Measurements from ENCODE around the gene BBLN.
A peak's percentile ranks its signal among the peaks of the same experiment; 100 is the strongest.
"Not testable (repeated sequence)": the region's sequence is repeated elsewhere in the genome, so short reads cannot be mapped to it uniquely, and the experiment has no call there.

BBLN gene, protein sequence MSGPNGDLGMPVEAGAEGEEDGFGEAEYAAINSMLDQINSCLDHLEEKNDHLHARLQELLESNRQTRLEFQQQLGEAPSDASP

DNA sequence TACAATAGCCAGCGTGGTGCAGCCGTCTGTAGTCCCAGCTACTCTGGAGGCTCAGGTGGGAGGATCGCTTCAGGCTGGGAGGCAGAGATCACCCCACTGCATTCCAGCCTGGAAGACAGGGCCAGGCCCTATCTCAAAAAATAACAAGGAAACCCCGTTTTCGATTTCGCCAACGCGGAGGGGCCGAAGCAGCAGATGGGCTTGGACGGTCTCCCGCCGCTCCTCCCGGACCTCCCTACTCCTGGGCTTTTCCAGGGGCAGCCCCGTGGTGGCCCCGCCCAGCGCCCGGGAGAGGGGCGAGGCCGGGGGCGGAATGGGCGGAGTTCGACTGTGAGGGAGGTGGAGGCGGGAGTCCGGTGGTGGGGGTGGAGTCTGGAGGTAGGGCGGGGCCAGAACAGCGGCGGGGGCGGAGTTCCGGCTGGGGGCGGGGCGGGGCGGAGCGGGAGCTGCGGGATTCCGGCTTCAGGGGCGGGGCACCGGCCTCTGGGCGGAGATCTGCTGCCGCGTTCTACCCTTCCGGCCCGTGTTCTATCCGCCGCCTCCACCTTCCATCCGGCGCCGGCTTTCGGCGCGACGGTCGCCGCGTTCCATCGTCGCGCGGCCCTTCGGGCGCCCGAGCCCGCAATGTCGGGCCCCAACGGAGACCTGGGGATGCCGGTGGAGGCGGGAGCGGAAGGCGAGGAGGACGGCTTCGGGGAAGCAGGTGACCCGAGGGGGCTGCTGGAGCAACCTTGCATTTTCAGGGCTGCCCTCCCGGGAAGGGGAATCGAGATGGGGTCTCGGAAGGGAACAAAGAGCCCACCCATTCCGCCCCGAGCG lies at the start of gene BBLN:
TSS of gene BBLN (plus strand) at position 482 of the 819 bp plus-strand sequence. CDS start at position 625, 143 bp downstream.
- peak; percentile 84 to 92 (median 90) for DNase-seq

DNA sequence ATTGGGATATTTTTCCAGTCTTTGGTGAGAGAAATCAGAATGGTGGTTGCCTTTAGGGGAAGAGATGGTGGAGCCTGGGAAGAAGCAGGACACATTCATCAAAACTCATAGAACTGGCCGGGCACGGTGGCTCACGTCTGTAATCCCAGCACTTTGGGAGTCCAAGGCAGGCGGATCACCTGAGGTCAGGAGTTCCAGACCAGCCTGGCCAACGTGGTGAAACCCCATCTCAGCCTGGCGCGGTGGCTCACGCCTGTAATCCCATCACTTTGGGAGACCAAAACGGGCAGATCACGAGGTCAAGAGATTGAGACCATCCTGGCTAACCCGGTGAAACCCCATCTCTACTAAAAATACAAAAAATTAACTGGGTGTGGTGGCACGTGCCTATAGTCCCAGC lies 48.3 kb upstream of the BBLN start:
- DNase-seq = not testable (repeated sequence)

DNA sequence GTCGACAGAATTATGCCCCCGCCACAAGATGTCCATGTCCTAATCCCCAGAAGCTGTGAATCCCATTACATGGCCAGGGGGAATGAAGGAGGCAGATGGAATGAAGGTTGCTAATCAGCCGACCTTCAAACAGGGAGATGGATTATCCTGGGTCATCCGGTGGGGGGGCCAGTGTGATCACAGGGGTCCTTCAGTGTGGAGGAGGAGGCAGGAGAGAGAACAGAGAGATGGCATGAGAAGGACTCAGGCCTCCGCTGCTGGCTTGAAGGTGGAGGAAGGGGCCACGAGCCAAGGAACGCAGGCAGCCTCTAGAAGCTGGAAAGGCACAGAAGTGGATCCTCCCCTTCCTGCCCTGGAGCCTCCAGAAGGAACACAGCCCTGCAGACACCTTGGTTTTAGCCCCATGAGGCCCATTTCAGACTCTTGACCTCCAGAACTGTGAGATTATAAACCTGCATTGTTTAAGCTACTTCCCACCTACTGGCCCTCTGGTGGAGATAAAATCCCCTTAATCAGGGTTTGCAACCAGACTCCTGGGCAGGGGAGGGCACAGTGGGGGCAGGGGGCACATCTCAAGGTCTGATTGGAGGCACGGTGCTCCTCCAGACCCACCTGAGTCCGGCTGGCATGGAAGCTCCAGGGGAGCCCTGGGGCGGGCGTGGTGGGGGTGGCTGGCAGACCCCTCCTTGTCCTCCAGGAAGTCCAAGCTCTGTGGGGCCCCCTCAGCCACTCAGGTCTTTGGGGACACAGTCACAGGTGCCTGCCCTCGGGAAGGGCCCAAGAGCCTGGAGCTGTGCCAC lies 46.3 kb upstream of the BBLN start:
- no peak for DNase-seq

DNA sequence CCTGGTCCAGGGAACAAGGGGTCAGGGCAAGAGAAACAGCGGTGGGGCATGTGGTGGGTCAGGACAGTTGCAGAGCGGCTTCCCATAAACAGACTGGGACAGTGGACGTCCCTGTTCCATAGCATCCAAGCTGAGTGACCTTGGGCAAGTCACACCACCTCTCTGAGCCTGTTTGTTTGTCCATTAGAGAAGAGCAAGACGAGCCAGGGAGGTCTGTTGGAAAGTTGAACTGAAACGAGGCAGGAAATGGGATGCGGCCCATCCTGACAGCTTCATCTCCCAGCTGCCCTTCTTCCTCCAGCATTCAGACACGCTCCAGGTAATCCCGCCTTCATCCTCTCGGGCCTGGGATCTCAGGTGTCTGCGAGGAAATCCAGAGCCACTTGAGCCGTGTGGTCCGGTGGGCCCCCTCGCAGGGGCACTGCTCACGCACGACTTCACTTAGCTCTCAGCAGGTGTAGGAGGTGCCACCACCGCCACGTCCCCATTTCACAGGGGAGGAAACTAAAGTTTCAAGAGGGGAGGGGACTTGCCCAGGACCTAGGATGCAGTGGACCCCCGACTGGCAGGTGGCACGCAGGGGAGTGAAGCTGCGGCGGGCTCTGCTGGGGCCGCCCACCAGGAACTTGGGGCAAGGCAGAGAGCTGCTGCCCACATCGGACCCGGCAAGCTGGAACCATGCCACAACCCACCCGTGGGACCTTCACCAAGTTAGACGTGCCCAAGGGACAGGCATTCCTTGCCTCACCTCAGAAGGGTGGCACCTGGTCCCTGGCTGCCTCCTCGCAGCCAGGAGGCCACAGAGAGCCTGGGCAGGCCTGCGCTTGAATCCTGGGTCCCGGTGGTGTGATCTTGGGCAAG lies 45.5 kb upstream of the BBLN start:
- DNase-seq = no peak

DNA sequence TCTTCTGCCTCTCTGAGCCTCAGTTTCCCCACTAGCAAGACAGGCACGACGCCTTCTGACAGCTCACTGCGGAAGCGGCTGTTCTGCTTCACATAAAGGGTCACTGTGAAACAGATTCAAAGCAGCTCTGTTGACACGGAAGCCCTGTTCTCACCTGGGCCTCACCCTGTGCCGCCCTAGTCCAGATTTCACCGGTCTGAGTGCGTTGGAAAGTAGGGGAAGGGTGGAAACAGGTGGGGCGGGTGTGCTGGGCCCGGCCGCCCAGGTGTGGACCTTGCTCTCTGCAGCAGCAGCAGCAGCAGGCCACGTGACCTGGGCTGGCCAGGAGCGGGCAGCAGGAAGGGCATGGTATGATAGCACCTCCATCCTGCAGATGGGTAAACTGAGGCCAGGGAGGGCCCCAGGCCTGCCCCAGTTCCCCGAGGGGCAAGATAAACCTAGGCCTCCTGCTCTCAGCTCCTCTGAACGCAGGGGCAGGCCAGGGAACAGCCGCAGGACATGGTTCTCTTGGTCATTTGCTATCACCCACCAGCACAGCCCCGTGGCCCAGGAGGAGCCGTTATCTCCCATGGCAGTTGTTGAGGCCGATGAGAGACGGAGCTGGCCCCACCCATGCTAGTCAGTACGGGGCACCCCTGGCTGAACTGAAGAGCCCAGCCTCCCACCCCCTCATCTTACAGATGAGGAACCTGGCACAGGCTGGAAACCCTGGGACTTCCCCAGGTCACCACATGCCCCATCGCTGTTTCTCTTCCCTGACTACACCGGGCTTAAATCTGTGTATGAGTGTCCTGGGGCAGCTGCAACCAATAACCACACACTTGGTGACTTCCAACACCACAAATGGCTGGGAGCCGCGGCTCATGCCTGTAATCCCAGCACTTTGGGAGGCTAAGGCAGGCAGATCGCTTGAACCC lies 44.6 kb upstream of the BBLN start:
- no peak for DNase-seq

DNA sequence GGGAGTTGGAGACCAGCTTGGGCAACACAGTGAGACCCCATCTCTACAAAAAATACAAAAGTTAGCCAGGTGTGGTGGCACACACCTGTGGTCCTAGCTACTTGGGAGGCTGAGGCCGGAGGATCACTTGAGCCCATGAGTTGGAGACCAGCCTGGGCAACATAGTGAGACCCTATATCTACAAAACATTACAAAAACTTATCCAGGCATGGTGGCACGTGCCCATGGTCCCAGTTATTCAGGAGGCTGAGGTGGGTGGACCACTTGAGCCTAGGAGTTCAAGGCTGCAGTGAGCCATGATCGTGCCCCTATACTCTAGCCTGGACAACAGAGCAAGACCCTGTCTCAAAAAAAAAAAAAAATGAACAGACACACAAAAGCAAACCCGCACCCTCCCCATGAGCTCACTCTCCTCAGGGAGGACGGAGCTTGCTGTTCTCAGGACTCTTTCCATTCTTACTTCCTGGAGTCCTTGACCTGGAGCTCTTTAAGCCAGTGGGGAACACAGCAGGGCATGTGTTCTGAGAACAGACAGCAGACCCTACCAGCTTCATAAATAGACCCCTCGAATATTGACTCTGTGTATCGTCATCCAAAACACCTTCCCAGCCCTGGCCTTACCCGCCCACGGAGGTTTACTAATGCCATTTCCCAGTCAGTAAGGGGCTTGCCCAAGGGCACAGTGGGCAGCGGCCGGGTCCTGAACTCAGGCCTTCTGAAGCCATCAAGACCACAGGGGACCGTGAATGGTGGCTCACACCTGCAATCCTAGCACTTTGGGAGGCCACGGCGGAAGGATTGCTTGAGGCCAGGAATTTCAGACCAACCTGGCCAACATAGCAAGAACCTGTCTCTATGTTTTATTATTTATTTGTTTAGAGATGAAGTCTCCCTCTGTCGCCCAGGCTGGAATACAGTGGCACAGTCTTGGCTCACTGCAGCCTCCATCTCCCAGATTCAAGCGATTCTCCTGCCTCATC lies 43.7 kb upstream of the BBLN start:
- no peak for DNase-seq

DNA sequence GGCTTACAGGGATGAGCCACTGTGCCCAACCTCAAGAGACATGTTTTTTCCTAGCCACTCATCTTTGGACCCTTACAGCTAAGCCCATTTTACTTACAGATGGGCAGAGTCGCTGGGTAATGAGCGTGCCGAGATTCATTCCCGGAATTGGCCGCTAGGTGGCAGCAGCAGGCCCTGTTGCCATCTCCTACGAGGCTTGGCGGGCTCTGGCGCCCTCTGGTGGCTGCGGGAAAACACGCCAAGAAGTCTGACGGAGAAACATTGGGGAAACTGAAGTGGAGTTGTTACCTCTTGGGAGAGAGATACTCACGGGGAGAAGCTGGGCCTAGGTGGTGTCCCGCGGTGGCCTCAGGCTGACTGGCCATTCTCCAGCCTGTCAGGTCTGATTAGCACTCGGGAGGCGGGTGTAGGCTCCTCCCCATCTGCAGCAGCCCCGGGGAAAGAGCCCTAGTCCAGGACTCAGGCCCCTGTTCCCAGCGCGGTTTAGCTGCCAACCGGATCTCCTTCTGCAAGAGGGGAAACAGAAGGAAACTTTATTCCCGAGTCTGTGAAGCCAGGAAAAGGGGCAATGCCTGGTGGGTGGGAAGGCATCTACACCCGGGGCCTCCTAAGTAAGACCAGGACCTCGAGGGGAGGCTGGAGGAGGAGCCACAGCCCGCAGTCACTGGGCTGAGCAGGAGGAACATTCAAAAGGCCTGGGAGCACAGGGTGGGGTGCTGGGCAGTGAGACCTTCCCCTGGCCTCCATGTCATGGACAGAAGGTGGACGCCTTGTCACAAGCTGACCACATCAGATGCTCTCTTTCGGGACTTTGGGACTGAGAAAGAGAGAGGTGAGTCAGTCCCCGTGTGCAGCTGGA lies 42.2 kb upstream of the BBLN start:
- DNase-seq = peak; percentile 79 to 96 (median 92)

DNA sequence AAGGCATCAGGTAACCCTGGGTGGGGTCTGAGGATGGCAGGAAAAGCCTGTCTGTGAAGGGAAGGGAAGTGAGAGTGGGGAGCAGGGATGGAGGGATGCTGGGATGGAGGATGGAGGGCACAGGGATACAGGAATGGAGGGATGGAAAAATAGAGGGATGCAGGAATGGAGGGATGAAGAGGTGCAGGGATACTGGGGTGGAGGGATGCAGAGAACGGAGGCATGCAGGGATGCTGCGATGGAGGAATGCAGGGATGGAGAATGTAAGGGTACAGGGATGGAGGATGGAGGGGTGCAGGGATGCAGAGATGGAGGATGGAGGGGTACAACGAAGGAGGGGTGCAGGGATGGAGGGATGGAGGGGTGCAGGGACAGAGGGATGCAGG lies 41.6 kb upstream of the BBLN start:
- no peak for DNase-seq

DNA sequence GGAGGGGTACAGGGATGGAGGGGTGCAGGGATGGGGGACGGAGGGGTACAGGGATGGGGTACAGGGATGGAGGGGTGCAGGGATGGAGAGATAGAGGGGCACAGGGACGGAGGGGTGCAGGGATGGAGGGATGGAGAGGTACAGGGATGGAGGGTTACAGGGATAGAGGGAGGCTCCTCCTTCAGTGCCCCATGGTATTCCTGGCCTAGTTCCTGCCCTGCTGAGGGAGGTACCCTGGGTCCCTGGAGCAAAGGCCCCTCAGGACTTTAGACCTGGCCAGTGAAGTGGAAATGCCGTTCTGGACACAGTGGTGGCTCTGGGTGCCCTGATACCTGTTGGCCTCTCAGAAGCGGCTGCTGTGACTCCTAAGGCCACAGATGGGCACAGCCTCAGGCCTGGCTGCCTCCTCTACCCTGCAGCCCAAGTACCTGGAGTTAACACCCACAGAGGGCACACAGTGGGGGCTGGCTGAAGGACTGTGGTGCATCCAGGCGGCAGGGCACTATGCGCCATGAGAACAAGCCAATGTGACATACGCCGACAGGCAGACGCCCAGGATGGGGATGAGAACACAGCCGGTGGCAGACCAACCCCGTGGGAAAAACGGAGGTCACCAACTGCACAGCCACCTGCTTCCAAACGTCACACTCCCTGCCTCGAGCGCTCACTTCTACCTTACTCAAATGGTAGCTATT lies 40.9 kb upstream of the BBLN start:
- DNase-seq = no peak

DNA sequence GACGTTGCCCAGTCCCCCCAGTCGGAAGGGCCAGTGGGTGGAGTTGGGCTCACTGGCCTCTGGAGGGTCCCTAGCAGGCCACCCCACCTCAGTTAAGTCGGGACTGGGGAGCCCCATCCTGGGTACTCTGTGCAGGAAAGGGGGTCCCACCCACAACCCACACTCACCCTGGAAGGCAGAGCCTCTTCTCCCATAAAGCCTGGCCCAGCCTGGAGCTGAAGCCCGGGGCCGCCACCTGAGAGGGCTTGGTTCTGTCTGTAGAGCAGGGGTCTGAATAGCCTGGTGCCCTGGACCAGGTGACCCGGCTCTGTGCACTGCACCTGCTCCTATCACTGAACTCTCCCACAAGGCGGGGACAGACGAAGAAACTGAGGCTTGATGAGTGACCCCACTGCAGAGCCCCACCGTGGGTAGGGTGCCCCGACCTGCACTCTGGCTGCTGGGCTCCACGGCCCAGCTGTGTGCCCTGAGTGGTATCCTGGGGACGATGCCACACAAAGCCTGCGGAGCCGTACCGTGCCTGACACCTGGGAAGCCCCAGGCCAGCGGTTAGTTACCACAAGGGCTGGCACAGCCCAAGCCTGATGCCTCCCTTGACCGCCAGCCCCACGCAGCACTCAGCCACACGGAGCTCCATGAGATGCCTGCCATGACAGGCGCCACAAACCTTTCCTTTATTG lies 39.9 kb upstream of the BBLN start:
- no peak for DNase-seq

DNA sequence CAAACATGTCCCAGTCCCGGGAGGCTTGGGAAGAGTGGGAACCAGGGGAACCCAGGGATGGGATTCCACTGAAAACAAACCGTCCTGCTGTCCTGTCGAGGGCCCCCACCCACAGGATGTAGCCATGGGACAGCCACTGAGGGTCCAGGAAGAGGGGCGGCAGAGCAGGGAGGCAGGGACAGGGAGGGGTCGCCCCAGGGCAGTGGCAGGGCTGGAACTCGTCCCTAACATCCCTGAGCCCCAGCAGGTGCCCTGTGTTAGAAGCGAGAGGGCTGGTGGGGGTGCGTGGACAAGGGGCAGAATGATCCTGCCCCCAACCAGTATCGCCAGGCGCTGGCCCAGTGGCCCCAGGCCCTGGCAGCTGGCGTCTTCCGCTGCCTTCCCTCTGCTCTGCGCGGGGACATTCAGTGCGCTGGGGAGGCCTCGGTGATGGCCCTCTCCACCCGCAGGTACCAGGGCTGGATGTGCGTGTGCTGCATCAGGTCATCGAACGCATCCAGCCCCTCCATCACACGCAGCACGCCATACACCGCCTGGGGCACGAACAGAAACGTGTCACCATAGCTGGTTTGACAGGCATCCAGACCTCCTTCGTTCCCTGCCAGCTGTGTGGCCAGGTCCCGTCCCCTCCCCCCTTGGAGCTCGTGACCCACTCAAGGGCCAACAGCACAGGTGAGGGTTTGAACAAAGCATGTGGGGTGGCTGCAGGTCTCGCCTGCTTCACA lies 39.2 kb upstream of the BBLN start:
- DNase-seq = no peak

DNA sequence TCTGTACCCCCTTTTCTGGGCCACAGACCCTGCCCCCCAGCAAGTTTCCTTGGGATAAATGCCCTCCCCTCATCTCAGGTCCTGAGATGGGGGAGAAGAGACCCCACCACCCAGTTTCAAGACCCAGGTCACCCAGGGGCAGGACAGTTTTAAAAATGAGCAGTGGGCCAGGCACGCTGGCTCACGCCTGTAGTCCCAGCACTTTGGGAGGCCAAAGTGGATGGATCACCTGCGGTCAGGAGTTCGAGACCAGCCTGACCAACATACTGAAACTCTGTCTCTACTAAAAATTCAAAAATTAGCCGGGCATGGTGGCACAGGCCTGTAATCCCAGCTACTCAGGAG lies 38.6 kb upstream of the BBLN start:
- DNase-seq = no peak

DNA sequence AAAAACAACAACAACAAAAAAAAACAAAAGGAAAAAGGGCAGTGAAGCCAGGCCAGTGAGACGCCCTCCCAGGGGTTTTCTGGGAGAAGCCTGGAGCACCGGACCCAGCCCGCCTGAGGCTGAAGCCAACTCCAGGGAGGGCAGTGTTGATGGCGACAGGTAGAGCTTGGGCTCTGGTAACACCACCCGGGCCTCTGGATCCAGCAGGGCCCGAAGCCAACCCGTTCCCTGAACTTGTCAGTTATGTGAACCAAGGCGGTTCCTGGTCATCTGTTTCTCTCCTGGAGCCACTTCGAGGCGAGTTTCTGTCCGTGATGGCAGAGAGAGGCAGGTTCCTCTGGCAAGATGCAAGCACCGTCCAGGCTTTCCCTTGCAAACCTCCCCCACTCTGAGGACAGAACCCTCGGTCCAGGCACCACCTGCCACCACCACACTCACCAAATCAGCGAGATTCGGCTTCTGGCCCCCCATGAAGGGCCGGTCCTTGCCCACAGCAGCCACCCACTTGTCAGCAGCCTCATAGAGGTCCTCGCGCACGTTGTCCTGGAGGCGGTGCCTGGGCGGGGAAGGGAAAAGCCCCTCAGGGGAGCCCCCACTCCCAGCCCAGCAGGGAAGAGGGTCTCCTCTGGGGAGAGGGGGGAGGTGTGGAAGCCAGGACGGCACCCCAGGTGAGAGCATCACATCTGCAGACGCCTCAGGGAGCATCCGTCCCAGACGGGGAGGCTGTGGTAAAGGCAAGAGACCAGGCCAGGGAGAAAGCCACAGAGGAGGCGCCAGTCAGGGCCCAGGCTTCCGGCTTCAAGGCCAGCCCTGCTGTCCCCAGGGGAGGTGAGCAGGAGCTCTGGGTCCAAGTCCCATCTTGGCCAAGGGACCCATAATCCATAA lies 37.9 kb upstream of the BBLN start:
- DNase-seq = no peak

DNA sequence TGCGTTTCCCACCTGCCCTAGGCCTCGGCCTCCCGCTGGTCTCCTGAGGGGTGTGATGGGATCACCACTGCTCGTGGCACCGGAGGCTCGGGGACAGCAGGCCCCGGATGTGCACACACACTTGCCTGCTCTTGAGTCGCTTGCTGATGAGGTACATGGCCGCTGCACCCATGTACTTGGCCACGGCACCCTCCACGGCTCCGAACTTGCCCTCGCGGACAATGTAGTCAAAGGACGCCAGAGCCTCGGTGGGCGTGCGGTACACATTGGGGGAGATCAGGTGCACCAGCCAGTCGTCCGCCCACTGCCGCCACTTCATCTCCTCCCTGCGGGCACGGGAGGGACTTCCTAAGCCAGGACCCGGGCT lies 37.3 kb upstream of the BBLN start:
- no peak for DNase-seq

DNA sequence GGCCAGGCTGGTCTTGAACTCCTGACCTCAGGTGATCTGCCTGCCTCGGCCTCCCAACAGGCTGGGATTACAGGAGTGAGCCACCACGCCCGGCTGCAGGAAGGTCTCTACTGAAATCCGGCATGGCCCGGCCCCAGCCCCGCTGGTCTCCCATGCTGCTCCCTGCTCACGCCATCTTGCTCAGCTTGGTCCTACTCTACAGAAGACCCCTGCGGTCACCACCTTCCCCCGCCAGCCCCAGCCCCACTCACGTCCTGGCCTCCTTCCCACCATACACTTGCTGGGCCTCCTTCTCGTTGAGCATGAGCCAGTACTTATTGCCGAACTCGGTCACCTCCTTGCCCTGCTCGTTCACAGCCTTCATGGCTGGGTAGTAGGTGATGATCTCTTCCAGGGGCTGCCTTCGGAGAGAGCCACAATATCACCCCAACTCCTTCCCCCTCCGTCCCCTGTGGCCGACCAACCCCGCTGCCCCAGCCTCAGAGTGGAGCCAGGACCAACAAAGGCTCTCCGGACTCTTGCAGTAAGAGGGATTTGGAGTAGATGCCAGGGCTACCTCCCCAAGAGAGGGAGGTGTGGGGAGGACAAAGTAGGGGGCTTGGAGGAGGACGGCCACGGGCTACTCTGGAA lies 36.5 kb upstream of the BBLN start:
- DNase-seq = no peak

DNA sequence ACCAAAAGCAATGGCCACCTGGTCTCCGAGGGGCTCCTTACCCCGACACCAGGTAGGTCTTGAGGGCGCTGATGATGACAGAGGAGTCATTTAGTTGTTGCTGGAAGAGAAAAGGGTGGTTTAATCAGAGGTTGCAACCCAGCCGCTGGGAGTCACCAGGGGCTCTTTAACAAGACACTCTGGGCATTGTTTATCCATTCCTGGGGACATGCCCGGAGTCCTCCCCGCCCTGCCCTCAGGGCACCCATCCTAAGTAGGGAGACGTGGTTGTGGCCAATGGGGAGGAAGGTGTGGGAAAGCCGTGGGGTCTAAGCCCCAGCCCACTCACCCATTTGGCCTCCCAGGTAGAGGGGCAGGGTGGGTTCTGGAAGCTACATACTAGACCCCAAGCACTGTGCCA lies 35.6 kb upstream of the BBLN start:
- DNase-seq = no peak

Data from stimulated activated naive CD4-positive, alpha-beta T cell (primary cell).